ENCODE results near the gene PTCH1. TPM values are rescaled to one million over a fixed set of nuclear protein-coding genes. Genes with fewer than 3 reads are reported as not detected.
A peak's percentile ranks its signal among the peaks of the same experiment; 100 is the strongest.

The PTCH1 gene
- total RNA-seq, 3 donors from 2014 or later: 11.9 to 38.1 (median 32.1) TPM

- intact Hi-C loops (cut with DNase I, micrococcal nuclease): no loop called here
- H3K4me1 ChIP-seq (ENCODE audit: low read depth): peaks cover 8% of the 10 kb centered on the region
- peak in 1 of 3 donors; percentile 53 for DNase-seq
- no peak for TF ChIP-seq CTCF (IDR thresholded peaks at IDR 0.05)
- peak overlapping the region; percentile 24 for H3K4me3 ChIP-seq
- ATAC-seq: peak; percentile 28
- H3K36me3 ChIP-seq (ENCODE audit: low read depth): no peaks in the 10 kb centered on the region
- no peaks in the 10 kb centered on the region for H3K9me3 ChIP-seq
These were observed 494 bp downstream of the PTCH1 start for GRCh38 chr9:95516221-95516733.

- ATAC-seq (no peak), DNase-seq (peak in 1 of 3 donors; percentile 62)
- no peaks in the 10 kb centered on the region for H3K9me3 ChIP-seq
- intact Hi-C loops (cut with DNase I, micrococcal nuclease): no loop called here
- H3K4me3 ChIP-seq: peak overlapping the region; percentile 24
- H3K4me1 ChIP-seq (ENCODE audit: low read depth): peaks cover 8% of the 10 kb centered on the region
- no peak for TF ChIP-seq CTCF (IDR thresholded peaks at IDR 0.05)
- H3K36me3 ChIP-seq (ENCODE audit: low read depth): no peaks in the 10 kb centered on the region
These were observed 1.3 kb downstream of the PTCH1 start for GRCh38 chr9:95515272-95516113.

GRCh38 chr9:95514342-95514741 is 2.4 kb downstream of the PTCH1 start:
- intact Hi-C loops (cut with DNase I, micrococcal nuclease): no loop called here
- DNase-seq: no peak
- Histone ChIP-seq H3K36me3 (ENCODE audit: low read depth) (no peaks in the 10 kb centered on the region), H3K4me3 (no peak overlapping the region), H3K9me3 (no peaks in the 10 kb centered on the region), H3K4me1 (ENCODE audit: low read depth) (peaks cover 8% of the 10 kb centered on the region)
- no peak for ATAC-seq
- TF ChIP-seq CTCF (IDR thresholded peaks at IDR 0.05): no peak

GRCh38 chr9:95513711-95514110 is 3.1 kb downstream of the PTCH1 start:
- H3K9me3 ChIP-seq: no peaks in the 10 kb centered on the region
- TF ChIP-seq CTCF (IDR thresholded peaks at IDR 0.05): no peak
- H3K4me3 ChIP-seq: no peak overlapping the region
- intact Hi-C loops (cut with DNase I, micrococcal nuclease): no loop called here
- ATAC-seq (no peak), DNase-seq (no peak)
- no peaks in the 10 kb centered on the region for H3K36me3 ChIP-seq (ENCODE audit: low read depth)
- peaks cover 8% of the 10 kb centered on the region for H3K4me1 ChIP-seq (ENCODE audit: low read depth)

GRCh38 chr9:95512709-95513095 is 4.1 kb downstream of the PTCH1 start:
- TF ChIP-seq CTCF (IDR thresholded peaks at IDR 0.05): no peak
- H3K4me3 ChIP-seq: no peak overlapping the region
- ATAC-seq (no peak), DNase-seq (no peak)
- no peaks in the 10 kb centered on the region for H3K9me3 ChIP-seq
- intact Hi-C loops (cut with DNase I, micrococcal nuclease): no loop called here
- peaks cover 8% of the 10 kb centered on the region for H3K4me1 ChIP-seq (ENCODE audit: low read depth)
- H3K36me3 ChIP-seq (ENCODE audit: low read depth): no peaks in the 10 kb centered on the region

All from mucosa of descending colon (tissue), 3 donors.